Naive thymus-derived CD4-positive, alpha-beta T cell (primary cell): Measurements from ENCODE around the gene ARMC9. TPM values are rescaled to one million over a fixed set of nuclear protein-coding genes. Genes with fewer than 3 reads are reported as not detected.

Experiments
- microRNA-seq: library from miRNA; unstranded; fragments of <30 nt; microRNA quantifications from one replicate; pipeline ENCODE4 v1.2.0, GENCODE V29; 2022; ENCODE audit warnings: borderline microRNAs expressed
- polyA plus RNA-seq, 2 donors: library from polyadenylated mRNA; unstranded; fragments of 300-500 nt; fragmentation: Illumina TruSeq; gene quantifications; one replicate each; pipeline ENCODE4 v1.2.3, GENCODE V29; 2021
- total RNA-seq, 6 experiments: library from RNA in 5 of 6; stranded (reverse) in 5 of 6; gene quantifications; 1 replicate in 5 of 6; 2 replicates in 1 of 6; pipeline ENCODE4 v1.2.3 and lab custom pipeline; 2021 to 2026

Gene ARMC9
- total and polyA plus RNA-seq, 7 experiments from 2014 or later, result 0.45 to 2.0 (median 0.85) TPM

Small RNAs within 50 kb of the gene (microRNA-seq; reads per million reads assigned to microRNA genes)
- gene MIR4777, result not detected

Other genes with a start within 250 kb of the ARMC9 start
- gene SPATA3, start 202.5 kb upstream of the ARMC9 start, total RNA-seq, result not detected
- not detected for gene SPATA3, start 202.5 kb upstream of the ARMC9 start, polyA plus RNA-seq
- under 1 TPM in 1 of 5 experiments, not detected in 4; 0.60 TPM for gene C2orf72, start 161.1 kb upstream of the ARMC9 start, total RNA-seq
- not detected for gene C2orf72, start 161.1 kb upstream of the ARMC9 start, polyA plus RNA-seq
- gene PSMD1, start 141.8 kb upstream of the ARMC9 start, total RNA-seq, result 100 to 1,000 TPM in 1 of 5 experiments, 10 to 100 TPM in 4; 30.3 to 121 (median 40.1) TPM
- 10 to 100 TPM; 58.2 to 63.3 TPM for gene PSMD1, start 141.8 kb upstream of the ARMC9 start, polyA plus RNA-seq
- gene HTR2B, start 73.6 kb upstream of the ARMC9 start, total RNA-seq, result not detected
- gene HTR2B, start 73.6 kb upstream of the ARMC9 start, polyA plus RNA-seq, result under 1 TPM; 0.09 to 0.10 TPM
- gene B3GNT7, start 197.1 kb downstream of the ARMC9 start, total RNA-seq, result 1 to 10 TPM in 2 of 5 experiments, under 1 TPM in 2, not detected in 1; 0.24 to 5.6 (median 0.95) TPM
- not detected for gene B3GNT7, start 197.1 kb downstream of the ARMC9 start, polyA plus RNA-seq